Thyroid gland (tissue), 4 donors: ENCODE data around the gene CIITA. TPM values are rescaled to one million over a fixed set of nuclear protein-coding genes. Genes with fewer than 3 reads are reported as not detected.

Experiments used
- DNase-seq, 2 donors: peaks; one replicate each; pipeline ENCODE4 v3.0.0-alpha.2; 2019
- H3K27ac ChIP-seq, 3 donors: fragments of 200-600 bp; sonication (generic); 1 replicate in 2 of 3; 2 replicates in 1 of 3; pipeline ENCODE4 v1.5.1; 2016 to 2019; ENCODE audit warnings: mild to moderate bottlenecking in 1 of 3, moderate library complexity in 1 of 3
- H3K27me3 ChIP-seq: fragments of 200-600 bp; sonication (generic); one replicate; pipeline ENCODE4 v1.5.1; 2019
- H3K36me3 ChIP-seq, 2 donors: fragments of 200-600 bp; sonication (generic); one replicate each; pipeline ENCODE4 v1.5.1; 2016 to 2019
- H3K4me1 ChIP-seq, 2 donors: fragments of 200-600 bp; sonication (generic); one replicate each; pipeline ENCODE4 v1.5.1; 2017 to 2019
- H3K4me3 ChIP-seq, 3 donors: fragments of 200-600 bp; sonication (generic); replicated peaks in 1 of 3; 1 replicate in 2 of 3; 2 replicates in 1 of 3; pipeline ENCODE4 v1.5.1; 2016; ENCODE audit warnings: mild to moderate bottlenecking in 1 of 3
- H3K9me3 ChIP-seq: fragments of 200-600 bp; sonication (generic); one replicate; pipeline ENCODE4 v1.5.1; 2017
- CTCF ChIP-seq, 6 experiments: fragments of 200-600 bp in 3 of 6; fragments of 450-650 bp in 3 of 6; sonication (generic) in 3 of 6; IDR thresholded peaks; one replicate each; pipeline ENCODE4 v1.5.1; 2016 to 2019; ENCODE audit warnings: antibody characterized with exemption in 6 of 6, mild to moderate bottlenecking in 2 of 6, inconsistent platforms in 1 of 6, moderate library complexity in 1 of 6
- POLR2A ChIP-seq, 2 donors: fragments of 450-650 bp; IDR thresholded peaks; one replicate each; pipeline ENCODE4 v1.6.1; 2017; ENCODE audit warnings: antibody characterized with exemption in 2 of 2, mild to moderate bottlenecking in 2 of 2, moderate library complexity in 1 of 2
- WGBS, 2 donors: methylation state at CpG; one replicate each; pipeline ENCODE4 v1.1.5; 2017; 5-methylcytosine and 5-hydroxymethylcytosine counted together
- intact Hi-C: fragments of 100-400 bp; cut with DNase I; formaldehyde crosslinking; loops from one replicate; pipeline ENCODE4 v1.15.1; 2023
- total RNA-seq, 4 donors: library from RNA; depleted of rRNA; stranded (reverse); fragments of >200 nt; gene quantifications; one replicate each; pipeline ENCODE4 v1.2.3, GENCODE V29; 2016

The CIITA gene
- total RNA-seq, 4 donors from 2014 or later: 1.8 to 14.3 (median 10.0) TPM

GRCh38 chr16:10916534-10916933 lies 39.5 kb downstream of the CIITA start:
- no peaks in the 10 kb centered on the region for H3K27me3 ChIP-seq
- WGBS, 2 donors: 63 to 67% methylated on average over 3 of the region's 3 CpGs
- TF ChIP-seq POLR2A (IDR thresholded peaks at IDR 0.05): no peak
- no peak for TF ChIP-seq CTCF (IDR thresholded peaks at IDR 0.05)
- H3K4me3 ChIP-seq: no peak overlapping the region
- H3K27ac ChIP-seq: no peak overlapping the region
- H3K4me1 ChIP-seq: peaks cover under 1 to 21% of the 10 kb centered on the region in 2 donors
- intact Hi-C loops: loop anchor here (5.0 kb wide), 2 partner anchors 179 to 399 kb away; no protein-coding TSS in a partner anchor
- no peak for DNase-seq
- H3K36me3 ChIP-seq: no peaks in the 10 kb centered on the region
- no peaks in the 10 kb centered on the region for H3K9me3 ChIP-seq

GRCh38 chr16:10918294-10919002 lies 41.4 kb downstream of the CIITA start:
- H3K27me3 ChIP-seq: no peaks in the 10 kb centered on the region
- intact Hi-C loops: loop anchor here (5.0 kb wide), 2 partner anchors 181 to 401 kb away; no protein-coding TSS in a partner anchor
- H3K27ac ChIP-seq: peak overlapping the region in 1 of 3 donors; percentile 25
- DNase-seq: peak; percentile 96
- no peaks in the 10 kb centered on the region for H3K9me3 ChIP-seq
- H3K4me3 ChIP-seq: no peak overlapping the region
- H3K4me1 ChIP-seq: peaks cover 16 to 39% of the 10 kb centered on the region in 2 donors
- no peaks in the 10 kb centered on the region for H3K36me3 ChIP-seq
- TF ChIP-seq CTCF (IDR thresholded peaks at IDR 0.05): peak; percentile 85 to 96 (median 94)
- no peak for TF ChIP-seq POLR2A (IDR thresholded peaks at IDR 0.05)
- WGBS, 2 donors: 40 to 50% methylated on average over 18 to 20 of the region's 21 CpGs

- TF ChIP-seq POLR2A (IDR thresholded peaks at IDR 0.05) (no peak), CTCF (IDR thresholded peaks at IDR 0.05) (peak in 3 of 6 experiments; percentile 5 to 14 (median 12))
- peaks cover 16 to 43% of the 10 kb centered on the region in 2 donors for H3K4me1 ChIP-seq
- no peak for DNase-seq
- no peaks in the 10 kb centered on the region for H3K36me3 ChIP-seq
- H3K4me3 ChIP-seq: no peak overlapping the region
- no peaks in the 10 kb centered on the region for H3K9me3 ChIP-seq
- intact Hi-C loops: loop anchor here (5.0 kb wide), 2 partner anchors 182 to 402 kb away; no protein-coding TSS in a partner anchor
- no peak overlapping the region for H3K27ac ChIP-seq
- no peaks in the 10 kb centered on the region for H3K27me3 ChIP-seq
- 54 to 56% methylated on average over 7 of the region's 7 CpGs for WGBS, 2 donors
These were observed 42.0 kb downstream of the CIITA start for GRCh38 chr16:10919003-10919351.

GRCh38 chr16:10920726-10921427 lies 43.9 kb downstream of the CIITA start:
- 43 to 46% methylated on average over 15 of the region's 15 CpGs for WGBS, 2 donors
- Histone ChIP-seq H3K4me1 (peaks cover 16 to 46% of the 10 kb centered on the region in 2 donors), H3K27ac (peak overlapping the region; percentile 34 to 74 (median 70))

More at GRCh38 chr16:10920726-10921427, 43.9 kb downstream of the CIITA start:
- TF ChIP-seq CTCF (IDR thresholded peaks at IDR 0.05) (no peak), POLR2A (IDR thresholded peaks at IDR 0.05) (no peak)
- H3K36me3 ChIP-seq: peaks cover 0 to 1% of the 10 kb centered on the region in 2 donors
- DNase-seq: peak; percentile 84 to 85
- H3K27me3 ChIP-seq: no peaks in the 10 kb centered on the region
- no peaks in the 10 kb centered on the region for H3K9me3 ChIP-seq
- no peak overlapping the region for H3K4me3 ChIP-seq
- intact Hi-C loops: no loop called here
